NCI-H774 (cell line): ENCODE measurements around the gene FALEC.

Experiments used
- DNase-seq: peaks from one replicate; lab custom pipeline; 2025; lab: John Stamatoyannopoulos, UW

FALEC gene

DNA sequence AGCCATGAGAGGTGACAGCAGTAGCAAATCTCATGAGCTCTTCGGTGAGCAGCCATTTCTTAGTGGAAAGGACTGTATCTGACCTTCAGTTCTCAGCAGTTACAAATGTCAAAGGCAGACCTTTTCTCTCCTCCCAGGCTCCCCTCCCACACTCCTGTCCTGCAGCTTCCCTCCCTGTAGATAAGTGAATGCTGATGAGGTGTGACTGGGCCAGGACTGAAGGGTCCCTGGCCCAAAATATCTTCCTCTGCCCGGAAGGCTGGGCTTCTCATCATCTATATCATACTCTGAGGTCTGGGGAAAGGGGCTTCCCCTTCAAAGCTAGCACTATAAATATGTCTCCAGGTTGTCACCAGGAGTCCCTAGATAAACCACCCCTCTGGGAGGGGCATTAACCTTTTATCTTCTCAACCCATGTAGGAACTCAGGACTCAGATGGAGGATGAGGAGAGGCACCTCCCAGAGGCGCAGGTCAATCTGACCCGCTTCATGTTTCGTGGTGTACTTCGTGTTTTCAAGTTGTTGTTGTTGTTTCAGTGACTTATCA is 30.0 kb downstream of the FALEC start:
- no peak for DNase-seq

DNA sequence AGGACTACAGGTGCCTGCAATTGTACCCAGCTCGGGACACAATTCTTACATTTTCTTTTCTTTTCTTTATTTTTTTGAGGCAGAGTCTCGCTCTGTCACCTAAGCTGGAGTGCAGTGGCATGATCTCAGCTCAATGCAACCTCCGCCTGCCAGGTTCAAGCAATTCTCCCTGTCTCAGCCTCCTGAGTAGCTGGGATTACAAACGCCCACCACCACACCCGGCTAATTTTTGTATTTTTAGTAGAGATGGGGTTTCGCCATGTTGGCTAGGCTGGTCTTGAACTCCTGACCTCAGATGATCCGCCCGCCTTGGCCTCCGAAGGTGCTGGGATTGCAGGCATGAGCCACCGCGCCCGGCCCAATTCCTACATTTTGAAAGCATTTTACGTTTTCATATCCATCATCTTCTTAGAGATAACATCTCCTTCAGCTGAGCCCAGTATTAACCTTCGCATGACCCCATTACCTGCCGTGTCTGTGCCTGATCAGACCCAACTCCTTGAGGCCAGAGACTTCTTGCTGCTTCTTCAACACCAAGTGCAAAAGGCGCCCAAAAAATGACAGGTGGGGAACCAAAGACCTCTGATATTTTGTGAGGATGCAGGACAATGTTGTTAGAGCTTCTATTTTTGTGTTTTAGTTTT is 30.9 kb downstream of the FALEC start:
- DNase-seq = no peak

DNA sequence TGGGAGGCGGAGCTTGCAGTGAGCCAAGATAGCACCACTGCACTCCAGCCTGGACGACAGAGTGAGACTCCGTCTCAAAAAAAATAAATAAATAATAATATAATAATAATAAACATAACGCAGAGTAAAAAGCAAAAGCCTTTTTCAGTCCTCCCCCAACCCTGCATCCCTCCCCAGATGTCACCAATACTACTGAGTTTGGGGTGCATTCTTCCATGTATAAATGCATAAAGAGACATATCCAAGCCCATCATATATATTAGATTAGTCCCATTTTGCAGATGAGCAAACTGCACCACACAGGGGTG is 32.7 kb downstream of the FALEC start:
- no peak for DNase-seq

DNA sequence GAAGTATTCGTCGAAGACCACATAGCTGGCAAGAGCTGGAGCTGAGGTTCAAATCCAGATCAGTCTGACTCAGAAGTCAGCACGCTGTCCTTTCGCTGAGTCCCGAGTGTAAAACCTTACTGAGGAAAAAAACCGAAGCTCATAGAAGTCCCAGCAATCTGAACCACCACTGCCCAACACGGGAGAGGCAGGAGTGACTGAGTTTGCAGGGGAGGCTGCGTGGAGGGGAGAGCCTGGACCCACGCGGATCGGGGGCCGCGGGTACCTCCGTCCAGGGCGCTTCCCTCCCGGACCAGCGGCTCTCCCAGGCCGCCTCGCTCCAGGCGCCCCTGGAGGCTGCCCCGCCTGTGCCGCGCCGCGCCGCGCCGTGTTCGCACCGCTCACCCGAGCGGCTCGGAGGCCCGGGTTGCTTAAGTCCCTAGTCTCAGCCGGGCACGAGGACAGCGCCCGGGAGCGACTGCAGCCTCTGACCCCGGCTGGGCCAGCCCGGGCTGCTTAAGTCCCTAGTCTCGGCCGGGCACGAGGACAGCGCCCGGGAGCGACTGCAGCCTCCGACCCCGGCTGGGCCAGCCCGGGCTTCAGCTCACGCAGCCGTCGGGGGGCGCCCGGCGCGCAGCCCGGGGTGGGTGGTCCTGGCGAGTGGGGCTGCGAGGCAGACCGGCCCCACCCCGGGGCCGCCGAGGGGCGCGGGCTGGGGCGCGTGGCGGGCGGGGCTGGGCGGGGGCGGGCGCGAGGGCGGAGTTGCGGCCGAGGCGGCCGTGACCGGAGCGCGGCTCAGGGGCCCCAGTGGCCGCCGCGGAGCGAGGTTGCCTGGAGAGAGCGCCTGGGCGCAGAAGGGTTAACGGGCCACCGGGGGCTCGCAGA is 33.3 kb downstream of the FALEC start, which contains the start of gene ADAMTSL4:
ADAMTSL4 (plus strand) TSS at position 777 of the 864 bp plus-strand sequence. CDS start 2,881 bp downstream, outside the sequence.
- DNase-seq = peak; percentile 45

DNA sequence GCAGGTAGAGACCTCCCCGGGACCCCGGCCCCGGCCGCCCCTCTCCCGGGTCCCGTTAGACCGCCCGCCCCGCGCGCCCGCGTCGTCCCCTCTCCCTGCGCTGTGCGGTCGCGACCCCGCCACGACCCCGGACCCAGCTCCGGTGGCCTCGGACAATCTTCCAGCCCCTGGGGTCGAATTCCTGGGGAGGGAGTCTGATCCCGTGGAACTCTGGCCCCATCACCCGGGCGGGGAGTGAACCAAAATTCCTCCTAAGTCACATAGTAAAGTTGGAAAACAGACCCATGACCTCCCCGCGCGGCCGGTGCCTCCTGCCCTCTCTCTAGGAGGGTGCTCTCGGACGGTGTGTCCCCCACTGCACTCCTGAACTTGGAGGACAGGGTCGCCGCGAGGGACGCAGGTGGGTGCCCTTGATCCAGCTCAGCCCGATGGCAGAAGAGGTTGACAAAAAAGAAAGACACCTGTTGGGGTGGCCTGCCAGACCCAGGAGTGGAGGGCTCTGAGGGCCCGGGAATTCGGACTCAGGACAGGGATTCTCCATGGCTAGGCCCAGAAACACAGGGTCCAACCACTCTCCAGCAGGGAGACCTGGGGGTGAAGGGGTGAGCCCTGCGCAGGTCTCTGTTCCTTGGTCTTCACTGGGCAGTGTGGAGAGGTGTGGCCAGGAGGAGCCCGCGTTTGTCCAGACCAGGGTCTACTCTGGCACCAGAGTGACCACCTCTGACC is 34.1 kb downstream of the FALEC start:
- DNase-seq = no peak

DNA sequence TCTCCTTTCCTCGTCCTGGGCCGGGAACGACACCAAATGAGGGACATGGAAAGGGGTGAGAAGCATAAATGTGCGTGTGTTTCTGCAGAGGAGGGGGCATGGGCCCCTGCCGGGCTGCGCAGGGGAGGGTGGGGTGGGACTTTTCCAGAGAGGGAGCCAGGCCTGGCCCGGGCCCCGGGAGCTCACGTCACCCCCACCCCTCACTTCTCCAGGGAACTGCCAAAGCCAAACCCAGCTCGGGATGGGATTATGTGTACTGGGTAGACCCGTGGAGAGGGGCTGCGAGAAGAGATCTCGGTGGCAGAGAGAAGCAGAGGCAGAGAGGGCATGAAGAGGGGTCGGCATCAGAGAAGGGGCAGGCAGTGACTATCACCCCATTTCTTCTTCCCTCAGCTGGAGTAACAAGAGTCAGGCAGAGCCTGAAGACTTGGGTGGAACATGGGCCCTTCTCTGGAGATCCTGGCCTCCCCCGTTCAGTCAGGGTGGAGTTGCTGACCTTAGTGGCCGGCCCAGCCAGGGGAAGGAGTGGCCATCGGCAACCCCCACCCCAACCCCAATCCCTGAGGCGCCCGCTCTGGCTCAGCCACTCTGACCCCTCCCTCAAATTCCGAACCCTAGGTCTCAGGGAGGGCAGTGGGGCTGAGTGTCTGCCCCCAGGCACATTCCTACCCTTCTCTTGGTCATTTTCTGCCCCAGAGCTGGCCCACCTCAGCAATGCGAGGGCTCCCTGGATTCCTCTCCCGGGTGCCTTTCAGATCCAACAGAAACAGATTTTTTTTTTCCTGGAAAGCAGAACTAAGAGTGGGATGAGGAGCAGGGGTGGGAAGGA is 34.9 kb downstream of the FALEC start:
- no peak for DNase-seq

DNA sequence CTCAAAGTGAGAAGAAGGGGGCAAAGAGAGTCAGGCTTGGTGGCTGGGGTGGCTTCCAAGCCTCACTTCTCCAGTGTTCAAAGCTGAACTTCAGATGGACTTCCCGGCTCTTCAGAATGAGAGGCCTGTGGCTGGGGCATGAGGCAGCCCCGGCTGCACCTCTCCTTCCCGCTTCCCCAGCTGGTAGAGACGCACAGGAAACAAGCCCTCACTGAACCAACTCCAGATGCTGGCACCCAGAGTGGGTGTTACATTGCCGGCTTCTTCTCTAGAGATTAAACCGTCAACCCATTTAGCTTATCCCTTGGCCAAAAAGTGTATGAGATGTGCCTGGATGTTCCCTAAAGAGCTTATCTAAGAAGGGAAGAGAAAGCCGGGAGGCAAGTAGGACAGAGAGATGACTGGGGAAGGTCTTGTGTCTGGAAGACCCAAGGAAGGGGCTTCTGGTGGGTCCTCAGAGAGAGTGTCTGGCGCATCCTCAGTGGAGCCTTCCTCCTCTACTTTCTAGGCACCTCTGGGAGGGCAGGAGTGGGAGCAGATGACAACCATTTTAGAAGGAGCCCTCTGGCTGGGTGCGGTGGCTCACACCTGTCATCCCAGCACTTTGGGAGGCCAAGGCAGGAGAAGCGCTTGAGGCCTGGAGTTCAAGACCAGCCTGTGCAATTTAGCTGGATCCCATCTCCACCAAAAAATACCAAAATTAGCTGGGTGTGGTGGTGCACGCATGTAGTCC is 35.7 kb downstream of the FALEC start:
- no peak for DNase-seq

DNA sequence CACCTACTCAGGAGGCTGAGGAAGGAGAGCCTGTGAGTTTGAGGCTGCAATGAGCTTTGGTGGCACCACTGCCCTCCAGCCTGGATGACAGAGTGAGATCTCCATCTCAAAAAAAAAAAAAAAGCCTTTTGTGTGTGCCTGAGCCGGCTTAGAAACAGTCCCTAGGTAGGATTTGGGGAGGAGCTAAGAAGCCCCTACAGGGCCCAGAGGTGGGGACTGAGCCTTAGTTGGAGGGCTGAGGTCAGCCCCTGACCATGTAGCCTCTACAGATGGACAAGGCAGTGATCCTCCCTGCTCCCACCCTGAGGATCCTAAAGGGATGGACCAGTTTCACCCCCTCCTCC is 36.2 kb downstream of the FALEC start:
- no peak for DNase-seq

DNA sequence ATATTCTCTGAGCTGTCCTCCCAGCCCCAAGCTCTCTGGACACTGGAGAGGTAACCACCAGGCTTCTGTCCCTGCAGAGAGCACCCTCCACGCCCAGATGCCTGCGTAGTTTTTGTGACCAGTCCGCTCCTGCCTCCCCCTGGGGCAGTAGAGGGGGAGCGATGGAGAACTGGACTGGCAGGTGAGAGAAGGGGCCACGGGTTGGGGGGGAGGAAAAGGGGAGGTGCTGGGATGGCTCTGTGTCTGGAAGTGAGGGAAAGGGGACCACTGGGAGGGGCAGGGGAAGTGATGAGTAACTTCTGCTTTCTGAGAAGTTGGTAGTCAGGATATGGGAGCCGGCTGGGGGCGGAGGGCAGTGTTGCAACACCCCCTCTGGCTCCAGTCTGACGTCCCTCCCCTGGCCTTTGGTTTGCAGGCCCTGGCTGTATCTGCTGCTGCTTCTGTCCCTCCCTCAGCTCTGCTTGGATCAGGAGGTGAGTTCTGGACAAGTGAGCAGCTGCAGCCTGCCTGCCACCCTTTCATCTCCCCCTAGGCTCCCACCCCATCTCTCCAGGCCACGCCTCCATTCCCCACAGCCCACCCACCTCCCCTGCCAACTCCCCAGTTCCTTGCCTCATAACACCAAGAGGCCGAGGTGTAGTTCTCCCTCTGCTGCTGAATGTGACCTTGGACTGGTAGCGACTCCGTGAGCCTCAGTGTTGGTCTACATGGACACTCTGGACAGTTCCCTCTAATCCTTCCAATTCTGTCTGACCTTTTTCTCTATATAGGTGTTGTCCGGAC is 36.8 kb downstream of the FALEC start:
- DNase-seq = no peak

DNA sequence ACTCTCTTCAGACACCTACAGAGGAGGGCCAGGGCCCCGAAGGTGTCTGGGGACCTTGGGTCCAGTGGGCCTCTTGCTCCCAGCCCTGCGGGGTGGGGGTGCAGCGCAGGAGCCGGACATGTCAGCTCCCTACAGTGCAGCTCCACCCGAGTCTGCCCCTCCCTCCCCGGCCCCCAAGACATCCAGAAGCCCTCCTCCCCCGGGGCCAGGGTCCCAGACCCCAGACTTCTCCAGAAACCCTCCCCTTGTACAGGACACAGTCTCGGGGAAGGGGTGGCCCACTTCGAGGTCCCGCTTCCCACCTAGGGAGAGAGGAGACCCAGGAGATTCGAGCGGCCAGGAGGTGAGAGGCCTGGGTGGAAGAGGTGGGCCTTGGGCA is 37.3 kb downstream of the FALEC start:
- DNase-seq = no peak

DNA sequence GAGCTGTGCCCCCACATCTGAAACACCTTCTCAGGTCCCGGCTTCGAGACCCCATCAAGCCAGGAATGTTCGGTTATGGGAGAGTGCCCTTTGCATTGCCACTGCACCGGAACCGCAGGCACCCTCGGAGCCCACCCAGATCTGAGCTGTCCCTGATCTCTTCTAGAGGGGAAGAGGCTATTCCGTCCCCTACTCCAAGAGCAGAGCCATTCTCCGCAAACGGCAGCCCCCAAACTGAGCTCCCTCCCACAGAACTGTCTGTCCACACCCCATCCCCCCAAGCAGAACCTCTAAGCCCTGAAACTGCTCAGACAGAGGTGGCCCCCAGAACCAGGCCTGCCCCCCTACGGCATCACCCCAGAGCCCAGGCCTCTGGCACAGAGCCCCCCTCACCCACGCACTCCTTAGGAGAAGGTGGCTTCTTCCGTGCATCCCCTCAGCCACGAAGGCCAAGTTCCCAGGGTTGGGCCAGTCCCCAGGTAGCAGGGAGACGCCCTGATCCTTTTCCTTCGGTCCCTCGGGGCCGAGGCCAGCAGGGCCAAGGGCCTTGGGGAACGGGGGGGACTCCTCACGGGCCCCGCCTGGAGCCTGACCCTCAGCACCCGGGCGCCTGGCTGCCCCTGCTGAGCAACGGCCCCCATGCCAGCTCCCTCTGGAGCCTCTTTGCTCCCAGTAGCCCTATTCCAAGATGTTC is 38.0 kb downstream of the FALEC start:
- DNase-seq = no peak

DNA sequence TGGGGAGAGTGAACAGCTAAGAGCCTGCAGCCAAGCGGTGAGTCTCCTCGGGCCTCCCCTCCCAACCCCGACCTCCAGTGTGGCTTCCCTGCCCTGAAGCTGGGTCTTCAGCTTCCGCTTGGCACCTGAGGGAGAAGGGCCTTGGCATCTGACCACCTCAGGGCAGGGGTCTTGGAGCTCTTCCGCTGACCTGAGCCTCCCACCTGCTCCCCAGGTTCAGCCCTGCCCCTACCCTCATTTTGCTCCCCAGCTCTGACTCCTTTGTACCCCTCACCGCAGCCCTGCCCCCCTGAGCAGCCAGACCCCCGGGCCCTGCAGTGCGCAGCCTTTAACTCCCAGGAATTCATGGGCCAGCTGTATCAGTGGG is 38.5 kb downstream of the FALEC start:
- DNase-seq = no peak

DNA sequence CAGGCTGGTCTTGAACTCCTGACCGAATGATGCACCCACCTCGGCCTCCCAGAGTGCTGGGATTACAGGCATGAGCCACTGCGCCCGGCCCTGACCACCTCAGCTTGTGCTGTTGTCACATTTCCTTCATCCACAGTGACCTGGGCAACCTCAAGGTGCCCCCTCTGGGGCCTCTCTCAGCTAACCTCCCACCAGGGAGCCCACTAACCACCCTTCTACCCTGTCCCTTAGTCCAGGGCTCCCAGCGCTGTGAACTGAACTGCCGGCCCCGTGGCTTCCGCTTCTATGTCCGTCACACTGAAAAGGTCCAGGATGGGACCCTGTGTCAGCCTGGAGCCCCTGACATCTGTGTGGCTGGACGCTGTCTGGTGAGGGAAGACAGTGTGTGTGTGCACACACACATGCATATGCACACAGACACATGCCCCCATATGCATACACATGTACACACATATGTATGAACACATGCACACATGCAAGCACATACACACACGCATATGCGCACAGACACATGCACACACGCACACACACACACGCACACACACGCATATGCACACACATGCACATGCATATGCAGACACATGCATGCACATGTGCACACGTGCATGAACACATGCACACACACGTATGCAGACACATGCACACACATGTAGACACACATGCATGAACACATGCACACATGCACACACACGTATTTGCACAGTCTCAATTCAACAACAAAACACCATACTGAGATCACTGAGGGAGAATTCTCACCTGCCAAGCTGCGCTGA is 39.8 kb downstream of the FALEC start:
- DNase-seq = no peak

DNA sequence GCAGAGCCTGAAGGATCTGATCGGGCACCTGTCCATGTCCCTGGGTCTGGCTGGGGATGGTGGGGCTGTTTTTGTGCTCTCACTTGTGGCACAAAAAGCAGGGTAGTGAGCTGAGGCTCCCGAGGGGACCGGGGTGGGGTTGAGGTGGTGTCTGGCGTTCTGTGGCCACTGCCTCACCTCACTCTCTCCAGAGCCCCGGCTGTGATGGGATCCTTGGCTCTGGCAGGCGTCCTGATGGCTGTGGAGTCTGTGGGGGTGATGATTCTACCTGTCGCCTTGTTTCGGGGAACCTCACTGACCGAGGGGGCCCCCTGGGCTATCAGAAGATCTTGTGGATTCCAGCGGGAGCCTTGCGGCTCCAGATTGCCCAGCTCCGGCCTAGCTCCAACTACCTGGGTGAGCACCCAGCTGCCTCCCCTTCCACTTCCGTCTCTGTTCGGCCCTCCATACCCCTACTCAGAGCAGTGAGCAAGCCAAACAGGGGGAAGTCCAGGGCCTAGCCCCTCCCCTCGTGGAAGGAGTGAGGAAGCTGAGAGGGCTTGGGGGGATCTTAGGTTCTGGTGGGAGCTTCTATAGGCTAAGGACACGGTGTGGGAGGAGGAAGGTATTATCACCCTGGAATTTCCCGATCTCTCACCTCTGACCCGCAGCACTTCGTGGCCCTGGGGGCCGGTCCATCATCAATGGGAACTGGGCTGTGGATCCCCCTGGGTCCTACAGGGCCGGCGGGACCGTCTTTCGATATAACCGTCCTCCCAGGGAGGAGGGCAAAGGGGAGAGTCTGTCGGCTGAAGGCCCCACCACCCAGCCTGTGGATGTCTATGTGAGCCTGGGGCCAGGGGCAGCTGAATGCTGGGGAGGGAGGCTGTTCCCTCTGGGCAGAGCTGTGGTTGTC is 40.7 kb downstream of the FALEC start:
- no peak for DNase-seq

DNA sequence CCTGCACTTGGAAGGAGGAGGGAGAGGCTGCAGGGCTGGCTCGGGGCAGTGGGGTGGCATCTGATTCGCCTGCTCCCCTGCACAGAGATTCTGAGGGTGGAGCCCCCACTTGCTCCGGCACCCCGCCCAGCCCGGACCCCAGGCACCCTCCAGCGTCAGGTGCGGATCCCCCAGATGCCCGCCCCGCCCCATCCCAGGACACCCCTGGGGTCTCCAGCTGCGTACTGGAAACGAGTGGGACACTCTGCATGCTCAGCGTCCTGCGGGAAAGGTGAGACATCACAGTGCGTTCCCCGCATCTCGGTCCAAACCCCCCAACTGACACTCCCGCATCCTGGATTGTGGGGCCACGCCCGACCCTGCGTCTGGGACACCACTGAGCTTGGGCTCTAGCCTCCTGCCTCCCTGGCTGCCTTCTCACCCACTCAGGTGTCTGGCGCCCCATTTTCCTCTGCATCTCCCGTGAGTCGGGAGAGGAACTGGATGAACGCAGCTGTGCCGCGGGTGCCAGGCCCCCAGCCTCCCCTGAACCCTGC is 41.6 kb downstream of the FALEC start:
- DNase-seq = no peak

DNA sequence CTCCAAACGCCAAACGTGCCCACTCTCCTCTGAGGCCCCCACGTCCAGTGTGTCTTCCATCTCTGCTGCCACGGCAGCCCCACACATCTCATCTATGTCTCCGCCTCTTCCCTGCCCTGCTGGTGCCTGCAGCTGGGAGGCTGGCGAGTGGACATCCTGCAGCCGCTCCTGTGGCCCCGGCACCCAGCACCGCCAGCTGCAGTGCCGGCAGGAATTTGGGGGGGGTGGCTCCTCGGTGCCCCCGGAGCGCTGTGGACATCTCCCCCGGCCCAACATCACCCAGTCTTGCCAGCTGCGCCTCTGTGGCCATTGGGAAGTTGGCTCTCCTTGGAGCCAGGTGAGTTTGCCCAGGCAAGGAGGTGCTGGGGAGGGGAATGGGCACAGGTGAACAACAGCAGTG is 42.3 kb downstream of the FALEC start:
- no peak for DNase-seq

DNA sequence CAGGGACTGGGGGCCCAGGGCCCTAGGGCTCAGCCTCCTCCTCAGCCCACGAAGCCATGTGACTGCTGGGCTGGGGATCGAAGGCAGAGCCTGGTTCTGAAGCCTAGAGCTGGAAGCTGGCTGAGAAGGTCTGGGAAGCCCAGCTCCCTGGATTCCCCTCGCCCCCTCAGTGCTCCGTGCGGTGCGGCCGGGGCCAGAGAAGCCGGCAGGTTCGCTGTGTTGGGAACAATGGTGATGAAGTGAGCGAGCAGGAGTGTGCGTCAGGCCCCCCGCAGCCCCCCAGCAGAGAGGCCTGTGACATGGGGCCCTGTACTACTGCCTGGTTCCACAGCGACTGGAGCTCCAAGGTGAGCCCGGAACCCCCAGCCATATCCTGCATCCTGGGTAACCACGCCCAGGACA is 42.8 kb downstream of the FALEC start:
- DNase-seq = no peak
